Liver (tissue), 9 donors: Measurements from ENCODE around the gene UNC13B. TPM values are rescaled to one million over a fixed set of nuclear protein-coding genes. Genes with fewer than 3 reads are reported as not detected.

Source experiments
- DNase-seq: peaks from one replicate; pipeline ENCODE4 v3.0.0-alpha.2; 2017; ENCODE audit warnings: low spot score
- H3K27ac ChIP-seq, 2 donors: one replicate each; pipeline ENCODE4 v1.7.0; 2013; ENCODE audit warnings: inconsistent platforms in 2 of 2, low read length in 2 of 2, control low read depth in 1 of 2, low read depth in 1 of 2, mild to moderate bottlenecking in 1 of 2
- H3K27me3 ChIP-seq, 4 donors: one replicate each; pipeline versions ENCODE4 v1.6.1 to v1.7.0; 2013; ENCODE audit warnings: low read length in 3 of 4, inconsistent platforms in 1 of 4, mild to moderate bottlenecking in 1 of 4, moderate library complexity in 1 of 4; ENCODE audit not compliant: control insufficient read depth in 4 of 4, insufficient read depth in 4 of 4
- H3K36me3 ChIP-seq, 4 donors: one replicate each; pipeline versions ENCODE4 v1.6.1 to v1.7.0; 2013; ENCODE audit warnings: low read length in 3 of 4, mild to moderate bottlenecking in 3 of 4, low read depth in 1 of 4, moderate library complexity in 1 of 4; ENCODE audit not compliant: control insufficient read depth in 4 of 4, insufficient read depth in 3 of 4
- H3K4me1 ChIP-seq, 4 donors: one replicate each; pipeline versions ENCODE4 v1.6.1 to v1.7.0; 2013; ENCODE audit warnings: low read length in 3 of 4, mild to moderate bottlenecking in 3 of 4, moderate library complexity in 1 of 4; ENCODE audit not compliant: control insufficient read depth in 4 of 4, insufficient read depth in 4 of 4
- H3K4me3 ChIP-seq, 3 donors: one replicate each; pipeline versions ENCODE4 v1.6.1 to v1.7.0; 2013; ENCODE audit warnings: low read length in 3 of 3, control low read depth in 1 of 3, low read depth in 1 of 3, mild to moderate bottlenecking in 1 of 3
- H3K9ac ChIP-seq, 2 donors: one replicate each; pipeline ENCODE4 v1.7.0; 2013; ENCODE audit warnings: low read length in 2 of 2, mild to moderate bottlenecking in 2 of 2, moderate library complexity in 2 of 2, control low read depth in 1 of 2, low read depth in 1 of 2
- H3K9me3 ChIP-seq, 4 donors: one replicate each; pipeline versions ENCODE4 v1.6.1 to v1.7.0; 2013; ENCODE audit warnings: low read length in 3 of 4; ENCODE audit not compliant: control insufficient read depth in 4 of 4
- EGR1 ChIP-seq, 2 donors: IDR thresholded peaks; 2 replicates each; pipeline ENCODE4 v1.6.1; 2016 to 2018; ENCODE audit warnings: antibody characterized with exemption in 2 of 2, low read depth in 2 of 2
- HNF4A ChIP-seq, 2 donors: conservative IDR thresholded peaks; 2 replicates each; pipeline ENCODE4 v1.6.1; 2016; ENCODE audit warnings: antibody characterized with exemption in 2 of 2, mild to moderate bottlenecking in 2 of 2
- HNF4G ChIP-seq: IDR thresholded peaks from 2 replicates; pipeline ENCODE4 v1.6.1; 2016; ENCODE audit warnings: antibody characterized with exemption
- JUND ChIP-seq, 2 donors: IDR thresholded peaks; 2 replicates each; pipeline ENCODE4 v1.6.1; 2016; ENCODE audit warnings: antibody characterized with exemption in 2 of 2
- NR2F2 ChIP-seq: IDR thresholded peaks from 2 replicates; pipeline ENCODE4 v1.6.1; 2016; ENCODE audit warnings: antibody characterized with exemption
- REST ChIP-seq: IDR thresholded peaks from 2 replicates; pipeline ENCODE4 v1.6.1; 2016; ENCODE audit warnings: antibody characterized with exemption, mild to moderate bottlenecking
- RXRA ChIP-seq, 2 donors: IDR thresholded peaks; 2 replicates each; pipeline ENCODE4 v1.6.1; 2017 to 2018; ENCODE audit warnings: antibody characterized with exemption in 2 of 2, mild to moderate bottlenecking in 1 of 2
- SP1 ChIP-seq: IDR thresholded peaks from 2 replicates; pipeline ENCODE4 v1.6.1; 2018; ENCODE audit warnings: antibody characterized with exemption, mild to moderate bottlenecking
- YY1 ChIP-seq: IDR thresholded peaks from 2 replicates; pipeline ENCODE4 v1.6.1; 2016; ENCODE audit warnings: antibody characterized with exemption, mild to moderate bottlenecking
- WGBS: extraction: QIAGEN DNeasy Blood & Tissue Kit; methylation state at CpG from one replicate; pipeline ENCODE4 v1.1.7; 2013; 5-methylcytosine and 5-hydroxymethylcytosine counted together
- polyA plus RNA-seq, 2 donors: library from polyadenylated mRNA; stranded (reverse) in 1 of 2; unstranded in 1 of 2; fragments of 200-250 nt in 1 of 2; fragments of >200 nt in 1 of 2; fragmentation: Nextera tagmentation in 1 of 2; extraction: Ambion mirVana in 1 of 2; gene quantifications; one replicate each; pipeline versions ENCODE4 v1.2.1 to v1.2.3, GENCODE V29; 2013 to 2015
- total RNA-seq, 2 donors: library from RNA; depleted of rRNA; stranded (reverse); fragments of >200 nt; gene quantifications; one replicate each; pipeline ENCODE4 v1.2.3, GENCODE V29; 2014
- TF ChIP-seq, protein P1 (sequence below): IDR thresholded peaks from 2 replicates; pipeline ENCODE4 v1.6.1; 2016; ENCODE audit warnings: antibody characterized with exemption
- TF ChIP-seq, protein P2 (sequence below): IDR thresholded peaks from 2 replicates; pipeline ENCODE4 v1.6.1; 2016; ENCODE audit warnings: antibody characterized with exemption
- TF ChIP-seq, protein P3 (sequence below): IDR thresholded peaks from 2 replicates; pipeline ENCODE4 v1.6.1; 2016; ENCODE audit warnings: antibody characterized with exemption
- donor health status: healthy.
- donor health status: healthy.
- donor health status: healthy.
- donor health status: healthy.
- donor health status: healthy.

Gene UNC13B
- total and polyA plus RNA-seq, 4 donors: 5.5 to 25.7 (median 11.9) TPM

DNA sequence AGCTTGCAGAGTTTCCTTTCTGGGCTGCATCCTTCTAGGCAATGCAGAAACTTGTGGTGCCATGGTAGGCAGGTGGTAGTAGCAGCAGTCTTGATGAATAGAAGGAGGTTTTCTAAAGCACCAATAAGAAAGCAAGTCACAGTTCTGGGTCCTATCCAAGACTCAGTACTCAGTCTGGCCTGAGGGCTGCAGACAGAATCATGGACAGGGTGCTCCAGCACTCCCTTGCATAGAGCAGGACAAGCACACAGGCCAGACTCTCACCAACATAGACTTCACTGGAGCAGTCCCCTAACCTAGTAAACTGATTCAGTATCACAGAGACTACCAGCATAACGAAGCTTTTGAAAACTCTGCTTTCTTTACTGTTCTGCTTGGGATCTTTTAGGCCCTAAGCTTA is 194.1 kb downstream of the UNC13B start:
- DNase-seq: no peak
- Histone ChIP-seq H3K4me3 (no peak overlapping the region), H3K36me3 (no peaks in the 10 kb centered on the region), H3K9ac (no peak overlapping the region), H3K27me3 (no peaks in the 10 kb centered on the region), H3K4me1 (peaks cover 0 to 8% (median 7%) of the 10 kb centered on the region in 4 donors), H3K9me3 (no peaks in the 10 kb centered on the region), H3K27ac (no peak overlapping the region)
- TF ChIP-seq, protein P1, sequence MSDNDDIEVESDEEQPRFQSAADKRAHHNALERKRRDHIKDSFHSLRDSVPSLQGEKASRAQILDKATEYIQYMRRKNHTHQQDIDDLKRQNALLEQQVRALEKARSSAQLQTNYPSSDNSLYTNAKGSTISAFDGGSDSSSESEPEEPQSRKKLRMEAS: no peak
- TF ChIP-seq REST: no peak
- TF ChIP-seq, protein P2, sequence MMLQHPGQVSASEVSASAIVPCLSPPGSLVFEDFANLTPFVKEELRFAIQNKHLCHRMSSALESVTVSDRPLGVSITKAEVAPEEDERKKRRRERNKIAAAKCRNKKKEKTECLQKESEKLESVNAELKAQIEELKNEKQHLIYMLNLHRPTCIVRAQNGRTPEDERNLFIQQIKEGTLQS: no peak
- no peak for TF ChIP-seq RXRA (IDR thresholded peaks at IDR 0.05)
- 93% methylated on average over 1 of the region's 1 CpG for WGBS

- TF ChIP-seq, protein P2: no peak
- TF ChIP-seq, protein P1: no peak
- TF ChIP-seq, protein P3, sequence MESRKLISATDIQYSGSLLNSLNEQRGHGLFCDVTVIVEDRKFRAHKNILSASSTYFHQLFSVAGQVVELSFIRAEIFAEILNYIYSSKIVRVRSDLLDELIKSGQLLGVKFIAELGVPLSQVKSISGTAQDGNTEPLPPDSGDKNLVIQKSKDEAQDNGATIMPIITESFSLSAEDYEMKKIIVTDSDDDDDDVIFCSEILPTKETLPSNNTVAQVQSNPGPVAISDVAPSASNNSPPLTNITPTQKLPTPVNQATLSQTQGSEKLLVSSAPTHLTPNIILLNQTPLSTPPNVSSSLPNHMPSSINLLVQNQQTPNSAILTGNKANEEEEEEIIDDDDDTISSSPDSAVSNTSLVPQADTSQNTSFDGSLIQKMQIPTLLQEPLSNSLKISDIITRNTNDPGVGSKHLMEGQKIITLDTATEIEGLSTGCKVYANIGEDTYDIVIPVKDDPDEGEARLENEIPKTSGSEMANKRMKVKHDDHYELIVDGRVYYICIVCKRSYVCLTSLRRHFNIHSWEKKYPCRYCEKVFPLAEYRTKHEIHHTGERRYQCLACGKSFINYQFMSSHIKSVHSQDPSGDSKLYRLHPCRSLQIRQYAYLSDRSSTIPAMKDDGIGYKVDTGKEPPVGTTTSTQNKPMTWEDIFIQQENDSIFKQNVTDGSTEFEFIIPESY: no peak
- no peak for TF ChIP-seq EGR1 (IDR thresholded peaks at IDR 0.05; ENCODE audit: low read depth in 2 of 2)
- no peak for TF ChIP-seq SP1
- no peak for TF ChIP-seq HNF4A (conservative IDR thresholded peaks at IDR 0.05)
- TF ChIP-seq JUND (IDR thresholded peaks at IDR 0.05): no peak
- TF ChIP-seq NR2F2: no peak
- no peak for TF ChIP-seq YY1
- TF ChIP-seq HNF4G: no peak
Observed at GRCh38 chr9:35357116-35357515, 195.3 kb downstream of the UNC13B start.

More at GRCh38 chr9:35357116-35357515, 195.3 kb downstream of the UNC13B start:
- WGBS: 87% methylated on average over 2 of the region's 2 CpGs
- H3K4me3 ChIP-seq: no peak overlapping the region
- H3K9ac ChIP-seq: no peak overlapping the region
- H3K9me3 ChIP-seq: no peaks in the 10 kb centered on the region
- no peak for DNase-seq
- H3K27ac ChIP-seq: no peak overlapping the region
- H3K36me3 ChIP-seq: no peaks in the 10 kb centered on the region
- no peaks in the 10 kb centered on the region for H3K27me3 ChIP-seq
- no peaks in the 10 kb centered on the region for H3K4me1 ChIP-seq
